Kidney (tissue), 14 donors: Measurements from ENCODE around the gene ACY1. TPM values are rescaled to one million over a fixed set of nuclear protein-coding genes. Genes with fewer than 3 reads are reported as not detected.

Experiments used
- DNase-seq, 5 donors: peaks; one replicate each; pipeline ENCODE4 v3.0.0-alpha.2; 2013 to 2020
- FAIRE-seq: peaks from 2 replicates; lab custom pipeline; 2012; peaks lifted over from hg19 to GRCh38; lab: Jason Lieb, UNC
- H3K27ac ChIP-seq, 2 donors: one replicate each; pipeline ENCODE4 v1.7.0; 2013; ENCODE audit warnings: low read depth in 2 of 2, low read length in 2 of 2, inconsistent platforms in 1 of 2
- H3K27me3 ChIP-seq: one replicate; pipeline ENCODE4 v1.7.1; 2013; ENCODE audit warnings: low read length, inconsistent platforms; ENCODE audit not compliant: control insufficient read depth, insufficient read depth
- H3K36me3 ChIP-seq, 3 donors: one replicate each; pipeline versions ENCODE4 v1.7.0 to v1.7.1; 2013; ENCODE audit warnings: low read length in 3 of 3, control low read depth in 1 of 3, inconsistent platforms in 1 of 3; ENCODE audit not compliant: insufficient read depth in 3 of 3, control insufficient read depth in 2 of 3
- H3K4me1 ChIP-seq, 3 donors: one replicate each; pipeline versions ENCODE4 v1.7.0 to v1.7.1; 2013; ENCODE audit warnings: low read length in 3 of 3, inconsistent platforms in 1 of 3, low read depth in 1 of 3; ENCODE audit not compliant: control insufficient read depth in 2 of 3, insufficient read depth in 2 of 3
- H3K4me3 ChIP-seq, 3 donors: one replicate each; pipeline versions ENCODE4 v1.7.0 to v1.8.1; 2013; ENCODE audit warnings: low read length in 3 of 3, control low read depth in 1 of 3, inconsistent platforms in 1 of 3
- H3K9ac ChIP-seq, 3 donors: one replicate each; pipeline versions ENCODE4 v1.7.0 to v1.7.1; 2013; ENCODE audit warnings: low read length in 3 of 3, control low read depth in 1 of 3, inconsistent platforms in 1 of 3
- H3K9me3 ChIP-seq, 3 donors: one replicate each; pipeline versions ENCODE4 v1.7.0 to v1.7.1; 2013; ENCODE audit warnings: low read length in 3 of 3, control low read depth in 1 of 3, inconsistent platforms in 1 of 3; ENCODE audit not compliant: control insufficient read depth in 2 of 3, insufficient read depth in 1 of 3
- intact Hi-C: fragments of 100-400 bp; cut with DNase I; formaldehyde crosslinking; loops from one replicate; pipeline ENCODE4 v1.11.1; 2022
- polyA plus RNA-seq: library from polyadenylated mRNA; stranded (reverse); fragments of 350-450 nt; fragmentation: Illumina TruSeq; extraction: RNeasy Lipid Tissue Mini Kit (QIAGEN cat#74804); gene quantifications from one replicate; pipeline ENCODE4 v1.2.3, GENCODE V29; 2014; ENCODE audit warnings: low read depth, low replicate concordance; ENCODE audit not compliant: insufficient read depth
- total RNA-seq: library from RNA; stranded (reverse); fragmentation: NEBNext Ultra II Directional; extraction: Animal tissue kit (Norgen Biotek cat#: 25700); gene quantifications from one replicate; pipeline ENCODE4 v1.2.1, GENCODE V29; 2021
- TF ChIP-seq, protein P1 (sequence below): IDR thresholded peaks from 3 replicates; pipeline ENCODE4 v1.5.1; 2012; ENCODE audit warnings: mild to moderate bottlenecking, moderate library complexity, borderline replicate concordance; ENCODE audit not compliant: insufficient read depth; ENCODE audit errors: extremely low read depth
- donor health status: control.
- donor health status: control.
- donor health status: control.
- donor health status: control.
- donor health status: control.
- donor health status: DM: yes; HTN: yes; CAD: no.
- donor health status: Normal renal cell carcinoma (clear cell type).

Gene ACY1
- total and polyA plus RNA-seq, 2 donors from 2014 or later, result 68.1 to 856 TPM

DNA sequence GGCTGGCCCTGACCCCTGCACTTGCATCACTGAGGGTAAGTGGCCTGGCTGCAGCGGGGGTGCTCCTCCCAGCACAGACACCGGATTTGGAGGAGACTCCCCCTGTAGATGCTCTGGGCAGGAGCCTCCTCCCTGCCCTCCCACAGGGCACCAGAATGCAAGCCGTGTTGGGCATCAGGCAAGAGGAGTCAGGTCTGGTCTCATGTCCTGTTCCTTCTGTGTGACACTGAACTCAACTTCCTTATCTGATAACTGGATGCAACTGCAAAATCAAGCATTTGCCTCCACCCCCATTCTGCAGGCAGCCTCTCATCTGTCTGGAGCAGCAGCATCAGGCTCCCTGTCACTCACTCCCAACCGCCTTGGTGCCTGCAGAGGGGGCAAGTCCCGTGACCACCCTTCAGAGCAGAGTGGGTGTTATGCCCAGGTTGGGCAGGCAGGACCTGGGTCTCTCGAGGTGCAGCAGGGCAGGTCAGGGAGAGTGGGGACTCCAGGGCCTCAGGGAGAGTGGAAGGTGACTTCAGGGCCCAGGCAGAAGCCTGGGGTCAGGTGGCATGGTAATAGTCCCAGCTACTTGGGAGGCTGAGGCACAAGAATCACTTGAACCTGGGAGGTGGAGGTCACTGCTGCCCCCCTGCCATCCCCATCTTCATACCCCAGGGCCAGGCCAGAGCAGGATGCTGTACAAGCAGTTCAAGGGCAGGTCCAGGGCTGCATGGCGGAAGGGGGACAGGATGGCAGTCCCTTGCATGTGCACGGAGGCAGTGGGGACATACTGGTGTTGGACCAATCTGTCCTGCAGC lies 22.9 kb downstream of the ACY1 start:
- TF ChIP-seq, protein P1, sequence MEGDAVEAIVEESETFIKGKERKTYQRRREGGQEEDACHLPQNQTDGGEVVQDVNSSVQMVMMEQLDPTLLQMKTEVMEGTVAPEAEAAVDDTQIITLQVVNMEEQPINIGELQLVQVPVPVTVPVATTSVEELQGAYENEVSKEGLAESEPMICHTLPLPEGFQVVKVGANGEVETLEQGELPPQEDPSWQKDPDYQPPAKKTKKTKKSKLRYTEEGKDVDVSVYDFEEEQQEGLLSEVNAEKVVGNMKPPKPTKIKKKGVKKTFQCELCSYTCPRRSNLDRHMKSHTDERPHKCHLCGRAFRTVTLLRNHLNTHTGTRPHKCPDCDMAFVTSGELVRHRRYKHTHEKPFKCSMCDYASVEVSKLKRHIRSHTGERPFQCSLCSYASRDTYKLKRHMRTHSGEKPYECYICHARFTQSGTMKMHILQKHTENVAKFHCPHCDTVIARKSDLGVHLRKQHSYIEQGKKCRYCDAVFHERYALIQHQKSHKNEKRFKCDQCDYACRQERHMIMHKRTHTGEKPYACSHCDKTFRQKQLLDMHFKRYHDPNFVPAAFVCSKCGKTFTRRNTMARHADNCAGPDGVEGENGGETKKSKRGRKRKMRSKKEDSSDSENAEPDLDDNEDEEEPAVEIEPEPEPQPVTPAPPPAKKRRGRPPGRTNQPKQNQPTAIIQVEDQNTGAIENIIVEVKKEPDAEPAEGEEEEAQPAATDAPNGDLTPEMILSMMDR, result no peak
- no peaks in the 10 kb centered on the region for H3K27me3 ChIP-seq
- FAIRE-seq (no peak), DNase-seq (no peak)
- peaks cover 0 to 17% (median 3%) of the 10 kb centered on the region in 3 donors for H3K4me1 ChIP-seq
- H3K9ac ChIP-seq, result no peak overlapping the region
- H3K27ac ChIP-seq, result no peak overlapping the region
- no peaks in the 10 kb centered on the region for H3K9me3 ChIP-seq
- no peaks in the 10 kb centered on the region for H3K36me3 ChIP-seq
- H3K4me3 ChIP-seq, result no peak overlapping the region
- intact Hi-C loops, result no loop called here

DNA sequence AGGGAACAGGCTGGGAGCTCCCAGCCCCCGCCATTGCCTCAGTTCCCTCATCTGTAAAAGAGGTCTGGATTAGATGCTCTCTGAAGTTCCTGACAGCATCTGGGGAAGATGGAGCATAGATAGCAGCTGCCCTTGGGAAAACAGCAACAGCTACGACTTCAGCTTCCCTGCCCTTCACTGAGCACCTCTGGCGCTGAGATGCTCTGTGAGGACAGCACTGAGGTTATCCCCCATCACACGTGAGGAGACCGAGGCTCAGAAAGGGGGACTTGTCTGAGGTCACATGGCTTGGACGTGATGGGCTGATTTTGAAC lies 23.4 kb downstream of the ACY1 start:
- no peak overlapping the region for H3K4me3 ChIP-seq
- H3K9me3 ChIP-seq, result no peaks in the 10 kb centered on the region
- no peak overlapping the region for H3K27ac ChIP-seq
- H3K9ac ChIP-seq, result no peak overlapping the region
- no peak for FAIRE-seq
- H3K4me1 ChIP-seq, result peaks cover 0 to 15% (median 3%) of the 10 kb centered on the region in 3 donors
- intact Hi-C loops, result no loop called here
- DNase-seq, result no peak
- no peaks in the 10 kb centered on the region for H3K27me3 ChIP-seq
- TF ChIP-seq, protein P1, result no peak
- no peaks in the 10 kb centered on the region for H3K36me3 ChIP-seq

DNA sequence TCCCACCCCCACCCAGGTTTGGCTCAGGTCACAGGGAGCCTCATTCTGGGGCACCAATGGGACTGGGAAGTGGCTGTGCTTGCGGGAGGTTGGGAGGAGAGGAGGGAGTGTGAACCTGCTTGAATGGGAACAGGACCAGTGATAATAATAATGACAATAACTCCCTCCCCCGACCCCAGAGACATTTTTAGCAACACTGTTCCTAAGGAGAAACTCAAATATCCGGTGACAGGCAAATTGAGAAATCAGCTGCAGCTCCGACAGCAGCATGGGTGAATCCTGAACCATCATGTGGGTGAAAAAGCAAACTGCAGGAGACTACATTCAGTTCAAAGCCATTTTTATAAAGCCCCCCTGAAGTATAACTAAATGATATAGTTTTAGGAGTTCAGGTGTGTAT lies 24.0 kb downstream of the ACY1 start:
- no peak overlapping the region for H3K27ac ChIP-seq
- intact Hi-C loops, result no loop called here
- no peaks in the 10 kb centered on the region for H3K9me3 ChIP-seq
- FAIRE-seq (no peak), DNase-seq (no peak)
- H3K4me1 ChIP-seq, result peaks cover 0 to 18% (median 3%) of the 10 kb centered on the region in 3 donors
- no peak overlapping the region for H3K4me3 ChIP-seq
- TF ChIP-seq, protein P1, result no peak
- H3K9ac ChIP-seq, result no peak overlapping the region
- no peaks in the 10 kb centered on the region for H3K36me3 ChIP-seq
- no peaks in the 10 kb centered on the region for H3K27me3 ChIP-seq
